UCSD-AML1 (cell line): ENCODE measurements around the gene FUT7.

Source experiments
- DNase-seq: peaks from one replicate; lab custom pipeline; 2025; ENCODE audit not compliant: unreplicated experiment; lab: John Stamatoyannopoulos, UW

The FUT7 gene

GRCh38 chr9:137050570-137050969 lies 18.7 kb upstream of the FUT7 start:
- DNase-seq = no peak

DNA sequence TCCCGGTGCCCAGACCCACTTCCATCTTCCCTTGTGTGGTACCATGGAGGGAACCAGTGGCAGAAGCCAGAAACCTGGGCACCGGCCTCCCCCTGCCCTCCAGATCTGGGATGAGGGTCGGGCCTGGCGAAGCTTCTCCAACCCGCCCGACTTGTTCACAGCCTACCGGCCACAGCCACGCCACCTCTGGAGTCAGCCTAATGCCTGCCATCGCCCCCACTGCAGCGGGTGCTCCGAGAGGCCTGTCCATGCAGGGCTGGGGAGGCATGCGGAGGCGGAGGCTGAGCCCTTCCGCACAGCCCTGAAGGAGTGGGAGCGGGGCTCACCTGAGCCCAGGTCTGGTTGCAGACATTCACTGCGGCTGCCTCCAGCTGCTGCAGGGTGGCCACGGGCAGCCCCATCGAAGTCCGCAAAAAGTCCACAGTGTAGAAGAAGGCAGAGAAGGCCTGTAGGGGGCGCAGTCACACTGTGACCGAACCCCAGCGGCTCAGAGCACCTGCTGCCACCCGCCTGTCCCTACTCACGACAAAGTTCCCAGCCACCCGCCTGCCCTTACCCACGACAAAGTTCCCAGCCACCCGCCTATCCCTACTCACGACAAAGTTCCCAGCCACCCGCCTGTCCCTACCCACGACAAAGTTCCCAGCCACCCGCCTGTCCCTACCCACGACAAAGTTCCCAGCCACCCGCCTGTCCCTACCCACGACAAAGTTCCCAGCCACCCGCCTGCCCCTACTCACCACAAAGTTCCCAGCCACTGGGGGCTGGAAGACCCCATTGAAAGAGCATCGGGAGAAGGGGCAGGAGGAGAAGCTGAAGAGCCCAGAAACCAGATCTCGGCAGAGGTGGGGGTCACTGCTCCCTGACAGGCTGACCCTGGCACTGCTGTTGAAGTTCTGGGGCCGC lies 17.9 kb upstream of the FUT7 start:
- peak; percentile 69 for DNase-seq

- DNase-seq = no peak
Observed at GRCh38 chr9:137048655-137049543, 17.0 kb upstream of the FUT7 start.

DNA sequence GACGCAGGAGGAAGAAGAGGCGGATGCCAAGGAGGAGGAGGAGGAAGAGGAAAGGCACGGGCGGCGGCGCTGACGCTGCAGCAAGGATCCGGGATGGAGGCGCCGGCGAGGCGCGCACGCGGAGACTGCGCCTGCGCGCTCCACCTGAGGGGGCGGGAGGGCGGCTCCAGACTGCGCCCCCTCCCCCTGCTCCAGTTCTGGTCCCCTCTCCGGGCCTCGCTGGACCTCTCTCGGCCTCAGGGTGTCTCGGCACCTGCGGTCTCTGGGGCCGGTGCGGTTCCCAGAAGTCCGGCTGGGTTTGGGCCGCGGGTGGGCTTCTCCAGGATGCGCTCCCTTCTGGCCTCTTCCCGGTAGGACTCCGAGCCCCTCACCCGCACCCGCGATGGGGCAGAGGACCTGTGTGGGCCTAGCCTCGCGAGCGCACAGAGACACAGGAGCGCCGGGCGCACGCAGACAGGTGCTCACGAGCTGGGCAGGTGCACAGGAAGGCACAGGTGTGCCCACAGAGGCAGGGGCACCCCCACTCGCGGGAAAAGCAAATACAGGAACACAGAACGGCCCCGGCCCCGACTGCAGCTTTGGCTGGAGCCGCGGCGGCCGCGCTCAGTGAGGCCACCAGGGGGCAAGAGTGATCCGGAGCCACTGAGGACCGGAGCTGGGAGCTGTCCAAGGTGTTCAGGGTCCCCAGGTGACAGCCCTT lies 14.3 kb upstream of the FUT7 start, which contains the start of gene NPDC1:
Gene NPDC1, minus strand, starts transcription at position 90 of the 700 bp plus-strand sequence. CDS start 188 bp downstream, outside the sequence.
- peak; percentile 84 for DNase-seq

DNA sequence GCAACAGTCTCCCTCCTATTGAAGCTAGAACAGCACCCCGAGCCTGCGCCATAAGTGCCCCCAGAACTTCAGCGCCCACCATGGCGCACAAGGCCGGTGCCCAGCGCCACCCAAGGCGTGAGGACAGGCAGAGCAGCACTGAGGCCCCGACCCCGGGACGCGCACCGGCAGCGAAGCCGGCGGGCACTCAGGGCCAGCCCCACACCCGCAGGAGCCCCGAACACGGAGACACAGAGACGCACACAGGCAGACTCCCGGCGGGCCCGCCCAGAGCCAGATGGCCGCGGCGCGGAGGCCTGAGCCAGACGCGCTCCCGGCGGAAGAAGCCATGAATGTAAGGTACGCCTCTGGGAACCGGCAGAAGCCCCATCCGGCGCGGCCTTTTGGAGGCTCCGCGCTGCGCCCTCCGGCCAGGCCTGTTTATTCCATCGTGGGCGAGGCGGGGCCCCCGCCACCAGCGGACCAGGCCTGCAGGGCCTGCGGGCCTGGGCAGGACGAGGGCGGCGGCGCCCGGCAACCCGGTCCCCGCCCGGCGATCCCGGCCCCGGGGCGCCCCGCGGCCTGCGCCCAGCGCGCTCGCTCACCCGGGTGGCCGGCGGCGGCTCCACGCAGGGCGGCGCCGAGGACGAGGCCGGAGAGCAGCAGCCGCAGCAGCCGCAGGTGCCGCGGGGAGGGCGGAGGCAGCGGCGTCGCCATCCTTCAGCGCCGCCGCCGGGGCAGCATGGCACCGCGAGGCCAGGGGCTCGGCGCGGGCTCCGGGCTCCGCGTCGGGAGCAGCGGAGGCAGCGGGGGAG lies 13.6 kb upstream of the FUT7 start:
- peak; percentile 39 for DNase-seq

DNA sequence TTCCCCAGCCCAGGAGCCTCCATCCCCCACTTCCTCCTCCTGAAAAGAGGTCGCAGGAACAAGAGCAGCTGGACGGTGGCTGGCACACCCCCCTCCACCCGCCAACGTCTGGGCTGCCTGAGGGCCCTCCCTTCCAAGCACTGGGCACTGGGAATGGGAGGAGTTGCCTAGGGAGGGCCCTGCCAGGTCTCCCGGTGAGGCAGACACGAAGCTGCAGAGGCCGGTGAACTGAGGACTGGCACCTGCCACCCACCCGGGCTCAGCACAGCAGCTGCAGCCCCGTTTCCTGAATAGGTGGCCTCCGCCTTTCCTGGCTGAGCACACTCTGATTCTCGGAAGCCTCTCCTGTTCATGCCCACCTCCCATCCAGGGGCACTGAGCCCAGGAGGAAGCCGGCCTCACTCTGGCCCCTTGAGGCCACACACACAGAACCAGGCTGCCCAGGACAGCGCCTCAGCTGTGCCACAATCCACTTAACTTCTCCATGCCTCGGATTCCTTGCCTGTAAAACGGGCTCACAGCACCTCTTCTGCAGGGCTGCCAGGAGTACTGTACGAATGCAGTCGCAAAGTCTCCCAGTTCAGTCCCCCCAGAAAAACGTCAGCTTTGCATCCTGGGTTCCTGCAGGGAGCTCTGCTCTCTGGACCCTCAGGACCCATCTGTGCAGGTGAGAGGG lies 12.8 kb upstream of the FUT7 start:
- DNase-seq = peak; percentile 66

GRCh38 chr9:137044037-137044436 lies 12.1 kb upstream of the FUT7 start:
- no peak for DNase-seq

GRCh38 chr9:137042751-137043727 lies 11.2 kb upstream of the FUT7 start:
- no peak for DNase-seq

DNA sequence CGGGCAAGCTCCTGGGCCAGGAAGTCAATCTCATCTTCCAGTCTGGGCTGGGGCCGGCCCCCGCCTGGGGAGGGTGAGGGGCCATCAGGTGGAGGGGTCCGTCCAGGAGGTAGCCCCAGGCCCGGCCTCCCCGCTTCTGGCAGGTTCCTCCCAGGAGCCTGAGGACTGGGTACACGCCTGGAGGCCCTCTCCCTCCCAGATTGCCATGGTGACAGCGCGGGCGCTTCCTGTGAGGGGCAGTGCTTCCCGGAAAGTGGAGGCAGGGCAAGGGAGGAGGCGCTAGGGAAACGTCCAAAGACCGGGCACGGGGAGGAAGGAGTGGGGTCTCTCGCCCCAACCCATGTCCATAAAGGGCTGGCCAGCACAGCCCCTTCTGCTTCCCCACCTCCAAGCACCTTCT lies 9.2 kb upstream of the FUT7 start:
- peak; percentile 19 for DNase-seq

- DNase-seq = no peak
Observed at GRCh38 chr9:137040568-137040967, 8.7 kb upstream of the FUT7 start.

DNA sequence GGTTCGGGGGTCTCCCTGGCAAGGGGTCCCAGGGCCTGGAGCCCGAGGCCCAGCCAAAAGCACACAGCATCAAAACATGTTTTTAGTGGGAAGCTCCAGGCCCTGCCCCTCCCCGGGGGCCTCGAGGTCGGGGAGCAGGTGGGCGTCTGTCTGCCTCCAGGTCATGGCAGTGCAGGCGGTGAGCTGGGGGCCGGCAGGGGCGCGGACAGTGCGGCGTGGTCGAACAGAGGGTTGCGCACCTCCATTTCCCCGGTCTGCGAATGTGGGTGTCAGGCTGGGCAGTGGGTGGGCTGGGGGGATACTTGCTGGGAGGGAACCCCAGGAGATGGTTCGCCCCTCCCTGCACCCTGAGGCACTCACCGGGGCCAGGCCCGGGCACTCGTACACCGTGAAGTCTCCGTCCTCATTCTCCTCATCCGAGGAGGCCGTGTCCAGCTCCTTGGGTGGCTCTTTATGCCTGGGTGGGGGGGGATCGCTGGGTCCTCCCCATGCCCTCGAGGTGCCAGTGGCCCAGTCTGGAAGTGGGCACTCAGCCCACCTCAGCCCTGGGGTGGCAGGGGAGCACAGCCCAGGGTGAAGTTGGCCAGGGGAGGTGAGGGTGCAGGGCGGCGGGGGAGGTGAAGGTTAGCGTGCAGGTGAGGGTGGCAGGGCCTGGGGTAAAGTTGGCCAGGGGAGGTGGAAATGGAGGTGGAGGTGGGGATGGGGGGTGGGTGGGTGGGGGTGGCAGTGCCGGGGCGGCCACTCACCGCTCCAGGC lies 7.9 kb upstream of the FUT7 start:
- DNase-seq = no peak

- DNase-seq = no peak
Observed at GRCh38 chr9:137038916-137039315, 7.0 kb upstream of the FUT7 start.

DNA sequence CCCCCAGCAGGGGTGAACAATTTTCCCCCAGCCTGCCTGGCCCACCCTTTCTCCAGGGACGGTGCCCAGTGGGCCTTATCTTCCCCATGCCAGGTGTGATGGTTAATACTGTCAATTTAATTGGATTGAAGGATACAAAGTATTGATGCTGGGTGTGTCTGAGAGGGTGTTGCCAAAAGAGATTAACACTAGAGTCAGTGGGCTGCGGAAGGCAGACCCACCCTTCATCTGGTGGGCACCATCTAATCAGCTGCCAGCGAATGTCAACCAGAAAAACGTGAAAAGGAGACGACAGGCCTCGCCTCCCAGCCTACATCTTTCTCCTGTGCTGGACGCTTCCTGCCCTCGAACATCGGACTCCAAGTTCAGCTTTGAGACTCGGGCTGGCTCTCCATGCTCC lies 5.6 kb upstream of the FUT7 start:
- DNase-seq = no peak

DNA sequence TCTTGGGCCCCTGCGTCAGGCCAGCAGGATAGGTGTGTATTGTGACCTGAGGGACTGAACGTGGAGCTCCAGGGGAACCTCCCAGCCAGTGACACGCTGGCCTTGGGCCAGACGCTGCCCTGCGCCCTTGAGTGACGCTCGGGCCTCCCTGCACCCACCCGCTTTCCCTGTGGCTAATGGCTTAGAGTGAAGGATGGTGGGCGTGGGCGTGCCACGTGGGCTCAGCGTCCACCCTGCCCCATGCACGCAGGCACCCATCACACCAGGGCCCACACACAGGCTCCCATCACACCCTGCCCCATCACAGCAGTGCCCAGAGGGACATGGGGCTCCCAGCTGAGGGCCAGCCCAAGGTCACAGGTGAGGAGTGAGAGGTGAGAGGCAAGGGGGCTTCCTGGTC lies 5.1 kb upstream of the FUT7 start:
- DNase-seq = no peak

GRCh38 chr9:137035937-137036336 lies 4.0 kb upstream of the FUT7 start:
- no peak for DNase-seq

GRCh38 chr9:137035507-137035834 lies 3.6 kb upstream of the FUT7 start:
- no peak for DNase-seq

- peak; percentile 82 for DNase-seq
Observed at GRCh38 chr9:137034709-137035506, 3.0 kb upstream of the FUT7 start.
